Left ventricle myocardium superior (tissue), 1 donor: ENCODE results near the gene SYTL3. TPM values are rescaled to one million over a fixed set of nuclear protein-coding genes. Genes with fewer than 3 reads are reported as not detected.
"Not testable (repeated sequence)": the region's sequence is repeated elsewhere in the genome, so short reads cannot be mapped to it uniquely, and the experiment has no call there.

ENCODE experiments used
- ATAC-seq: fragments of 200-7000 bp; cut with Tn5 transposase; one replicate; pipeline ENCODE4 v1.9.1; 2020; ENCODE audit warnings: mild to moderate bottlenecking, moderate library complexity
- DNase-seq: peaks from one replicate; pipeline ENCODE4 v3.0.0-alpha.2; 2020
- intact Hi-C: fragments of 100-400 bp; cut with micrococcal nuclease; formaldehyde crosslinking; loops from one replicate; pipeline ENCODE4 v1.11.0; 2022
- total RNA-seq: library from RNA; stranded (reverse); fragmentation: NEBNext Ultra II Directional; extraction: Animal tissue kit (Norgen Biotek cat#: 25700); gene quantifications from one replicate; pipeline ENCODE4 v1.2.1, GENCODE V29; 2021
- donor health status: DM: no; HTN: yes; CAD: no; lungs with severe emphysema.

The SYTL3 gene
- total RNA-seq, 1 donor from 2014 or later = 10.8 TPM

DNA sequence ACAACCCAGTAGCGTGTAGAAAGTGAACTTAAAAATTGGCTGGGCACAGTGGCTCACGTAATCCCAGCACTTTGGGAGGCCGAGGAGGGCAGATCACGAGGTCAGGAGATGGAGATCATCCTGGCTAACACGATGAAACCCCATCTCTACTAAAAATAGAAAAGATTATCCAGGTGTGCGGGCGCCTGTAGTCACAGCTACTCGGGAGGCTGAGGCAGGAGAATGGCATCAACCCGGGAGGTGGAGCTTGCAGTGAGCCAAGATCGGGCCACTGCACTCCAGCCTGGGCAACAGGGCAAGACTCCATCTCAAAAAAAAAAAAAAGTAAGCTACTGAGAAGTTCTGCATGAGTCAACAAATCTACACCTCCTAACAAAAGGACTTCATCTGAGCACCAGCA lies 142.7 kb downstream of the SYTL3 start:
- intact Hi-C loops, DNase-seq, ATAC-seq: not testable (repeated sequence)

GRCh38 chr6:158793432-158793831 lies 143.6 kb downstream of the SYTL3 start:
- intact Hi-C loops = no loop called here
- DNase-seq (no peak), ATAC-seq (peak; percentile 50)

- no peak for DNase-seq
- intact Hi-C loops = no loop called here
- ATAC-seq = no peak
These were observed 145.7 kb downstream of the SYTL3 start for GRCh38 chr6:158795516-158795915.

GRCh38 chr6:158796353-158796752 lies 146.5 kb downstream of the SYTL3 start:
- DNase-seq (no peak), ATAC-seq (no peak)
- intact Hi-C loops = no loop called here

- intact Hi-C loops = no loop called here
- no peak for DNase-seq
- ATAC-seq = peak; percentile 51
These were observed 147.8 kb downstream of the SYTL3 start for GRCh38 chr6:158797331-158798310.

DNA sequence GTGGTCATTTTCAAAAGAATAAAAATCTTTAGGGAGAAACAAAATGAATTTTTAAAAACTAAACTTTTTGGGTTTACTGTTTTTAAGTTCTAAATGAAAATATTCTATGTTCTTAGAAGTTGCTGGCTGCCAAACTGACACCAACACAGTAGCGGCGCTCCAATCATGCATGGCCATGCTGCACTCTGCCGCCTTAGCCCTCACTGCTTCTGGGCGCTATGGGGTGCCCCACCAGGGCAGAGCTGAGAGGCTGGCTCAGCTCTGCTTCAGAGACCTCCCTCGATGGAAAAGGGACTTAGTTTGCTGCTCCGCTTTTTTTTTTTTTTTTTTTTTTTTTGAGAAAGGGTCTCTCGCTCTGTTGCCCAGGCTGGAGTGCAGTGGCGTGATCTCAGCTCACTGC lies 148.5 kb downstream of the SYTL3 start:
- DNase-seq = no peak
- ATAC-seq = no peak
- intact Hi-C loops = no loop called here

DNA sequence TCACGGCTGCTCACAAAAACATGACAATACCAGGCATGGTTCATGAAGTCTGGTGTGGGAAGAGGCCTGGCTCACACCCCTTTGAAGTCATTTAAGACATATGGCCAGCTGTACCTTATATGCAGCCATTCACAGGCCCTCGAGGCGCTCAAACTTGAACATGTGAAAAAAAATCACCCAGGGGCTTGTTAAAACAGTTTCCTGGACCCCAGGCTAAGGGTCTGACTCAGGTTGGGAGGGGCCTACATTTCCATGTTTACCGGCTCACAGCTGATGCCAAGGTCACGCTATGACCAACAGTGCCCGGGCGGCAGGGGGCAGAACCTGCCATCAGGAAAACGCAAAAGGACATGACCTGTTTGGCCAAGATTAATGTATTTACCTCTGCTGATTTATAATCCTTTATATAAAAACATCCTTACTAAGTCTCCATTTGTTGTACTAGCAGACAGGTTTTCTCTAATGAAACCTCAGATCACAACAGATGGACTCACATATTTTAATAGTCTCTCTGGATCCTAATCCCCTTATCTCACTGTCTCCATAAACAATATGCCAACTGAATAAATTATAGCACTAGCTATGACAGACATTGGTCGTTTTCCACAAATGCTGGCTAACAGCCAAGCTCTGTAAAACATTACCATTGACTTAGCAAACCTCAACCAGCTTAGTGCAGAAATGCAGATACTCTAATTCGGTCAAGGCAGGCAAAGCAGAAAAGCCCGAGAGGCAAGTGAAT lies 149.4 kb downstream of the SYTL3 start:
- intact Hi-C loops = no loop called here
- ATAC-seq = peak; percentile 36

DNA sequence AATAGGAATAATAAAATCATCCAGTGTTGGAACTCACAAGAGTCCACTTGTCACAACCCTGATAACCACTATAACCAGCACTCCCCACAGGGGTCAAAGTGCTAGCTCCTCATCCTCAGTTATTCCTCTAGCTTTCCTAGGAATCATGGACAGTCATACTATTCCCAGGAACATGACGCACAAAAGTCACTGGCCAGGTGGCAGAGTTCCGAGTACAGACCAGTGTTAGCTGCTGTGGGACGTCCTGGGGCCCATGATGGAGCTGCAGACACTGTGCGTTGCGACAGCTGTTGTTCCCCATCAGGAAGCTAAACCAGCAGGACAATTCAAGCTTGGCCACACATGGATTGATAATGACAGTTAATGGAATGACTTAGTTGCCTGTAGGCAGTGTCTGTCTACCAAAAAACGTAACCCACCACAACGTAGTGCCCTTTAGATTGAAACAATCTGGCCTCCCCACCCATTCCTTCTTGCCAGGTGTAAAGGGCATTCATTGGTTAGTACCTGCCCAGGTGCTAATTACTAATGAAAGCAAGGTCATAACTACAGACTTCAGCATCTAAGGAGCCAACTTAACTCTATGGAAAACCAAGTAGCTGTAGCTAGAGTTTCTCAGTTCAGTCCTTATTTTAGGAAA lies 151.9 kb downstream of the SYTL3 start:
- intact Hi-C loops = no loop called here
- DNase-seq (peak; percentile 77), ATAC-seq (peak; percentile 85)

More for the DNA sequence above, 149.4 kb downstream of the SYTL3 start:
- no peak for DNase-seq

GRCh38 chr6:158803733-158804143 lies 153.9 kb downstream of the SYTL3 start:
- DNase-seq = no peak
- ATAC-seq = no peak
- intact Hi-C loops = no loop called here

DNA sequence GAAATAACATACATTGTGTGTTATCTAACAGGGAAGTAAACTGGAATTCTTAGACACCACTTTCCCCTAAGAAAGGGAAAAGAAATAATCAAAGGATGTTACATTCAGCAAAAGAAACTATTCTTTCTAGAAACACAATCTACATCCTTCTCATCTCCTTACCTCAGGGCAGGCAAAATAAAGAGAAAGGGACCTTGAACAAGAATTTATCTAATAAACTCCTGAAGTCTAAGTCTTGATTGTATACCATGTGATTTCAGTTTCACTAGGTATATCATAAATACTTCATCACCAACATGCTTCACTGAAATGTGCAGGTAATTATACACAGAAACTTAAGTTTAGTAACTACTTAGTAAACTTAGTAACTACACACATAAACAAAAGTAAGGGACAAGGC lies 154.4 kb downstream of the SYTL3 start:
- ATAC-seq (no peak), DNase-seq (no peak)
- intact Hi-C loops = no loop called here

DNA sequence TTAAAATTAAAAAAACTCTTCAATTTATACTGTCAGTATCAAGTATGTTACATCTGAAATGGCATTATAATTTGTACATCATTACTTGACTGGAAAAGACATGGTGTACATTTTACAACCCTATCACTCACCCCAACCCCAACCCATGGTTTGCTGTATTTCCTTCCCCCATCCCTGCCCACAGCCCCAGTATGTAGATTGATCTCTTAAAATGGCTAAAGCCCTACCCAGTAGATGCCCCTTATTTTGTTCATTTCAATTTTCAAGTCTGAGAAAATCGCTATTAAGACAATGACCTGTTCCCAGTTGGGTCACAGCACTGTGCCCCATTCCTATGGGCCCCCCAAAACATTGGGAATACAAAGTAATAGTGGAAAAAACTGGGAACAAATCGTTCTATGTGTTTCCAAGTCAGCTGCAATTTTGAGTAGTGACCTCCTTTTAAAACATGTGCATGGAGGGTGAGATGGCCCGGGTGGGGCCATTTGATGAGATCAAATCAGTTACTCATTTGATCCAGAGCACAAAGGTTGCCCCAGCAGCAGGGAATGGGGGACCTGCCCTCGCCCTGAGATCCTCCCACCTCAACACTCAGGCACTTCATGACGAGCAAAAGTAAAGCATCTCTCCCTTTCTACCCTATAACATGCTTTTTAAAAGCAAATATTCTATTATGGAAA lies 156.0 kb downstream of the SYTL3 start:
- DNase-seq (no peak), ATAC-seq (no peak)
- intact Hi-C loops = no loop called here

DNA sequence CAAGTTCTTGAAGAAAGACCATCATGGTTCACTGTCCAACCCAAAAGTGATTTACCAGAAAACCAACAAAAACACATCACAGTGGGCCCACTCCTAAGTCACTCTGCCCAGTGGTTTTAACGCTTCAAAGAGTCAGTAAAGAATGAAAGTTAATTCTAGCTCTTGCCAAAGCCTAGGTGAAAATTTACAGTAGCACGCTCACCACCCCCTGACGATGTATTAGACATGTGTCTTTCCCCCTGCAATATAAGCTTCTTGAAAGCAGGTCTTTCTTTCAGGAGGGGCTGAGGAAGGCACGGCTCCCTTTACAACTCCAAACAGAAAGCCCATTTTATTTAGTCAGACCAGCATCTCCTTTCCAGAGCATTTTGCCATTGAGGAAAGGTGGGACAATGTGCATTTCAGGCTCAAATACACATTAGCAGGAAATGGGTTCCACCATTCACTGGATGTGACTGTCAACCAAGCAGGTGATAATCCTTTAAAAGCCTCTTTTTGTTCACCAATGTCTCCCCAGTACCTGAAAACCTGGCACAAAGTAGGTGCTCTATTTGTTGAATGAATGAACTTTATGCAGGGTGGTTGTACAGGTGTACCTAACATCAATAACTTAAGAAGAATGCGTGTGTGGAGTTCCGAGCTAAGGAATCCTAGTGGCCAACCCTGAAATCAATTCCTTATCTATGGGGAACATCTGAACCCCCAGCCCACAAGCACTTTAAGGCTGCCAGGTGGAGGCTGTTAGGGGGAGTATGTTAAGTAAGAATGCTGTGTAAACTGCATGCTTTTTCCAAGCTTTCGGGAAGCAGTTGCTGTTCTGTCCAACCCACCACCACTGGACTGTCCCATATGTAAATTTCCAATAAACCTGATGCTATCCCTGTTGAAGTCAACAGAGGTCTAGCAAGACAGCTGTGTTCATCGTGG lies 157.9 kb downstream of the SYTL3 start:
- ATAC-seq (no peak), DNase-seq (no peak)
- intact Hi-C loops = no loop called here

GRCh38 chr6:158808442-158808833 lies 158.6 kb downstream of the SYTL3 start:
- ATAC-seq = peak; percentile 13
- no peak for DNase-seq
- intact Hi-C loops = no loop called here

DNA sequence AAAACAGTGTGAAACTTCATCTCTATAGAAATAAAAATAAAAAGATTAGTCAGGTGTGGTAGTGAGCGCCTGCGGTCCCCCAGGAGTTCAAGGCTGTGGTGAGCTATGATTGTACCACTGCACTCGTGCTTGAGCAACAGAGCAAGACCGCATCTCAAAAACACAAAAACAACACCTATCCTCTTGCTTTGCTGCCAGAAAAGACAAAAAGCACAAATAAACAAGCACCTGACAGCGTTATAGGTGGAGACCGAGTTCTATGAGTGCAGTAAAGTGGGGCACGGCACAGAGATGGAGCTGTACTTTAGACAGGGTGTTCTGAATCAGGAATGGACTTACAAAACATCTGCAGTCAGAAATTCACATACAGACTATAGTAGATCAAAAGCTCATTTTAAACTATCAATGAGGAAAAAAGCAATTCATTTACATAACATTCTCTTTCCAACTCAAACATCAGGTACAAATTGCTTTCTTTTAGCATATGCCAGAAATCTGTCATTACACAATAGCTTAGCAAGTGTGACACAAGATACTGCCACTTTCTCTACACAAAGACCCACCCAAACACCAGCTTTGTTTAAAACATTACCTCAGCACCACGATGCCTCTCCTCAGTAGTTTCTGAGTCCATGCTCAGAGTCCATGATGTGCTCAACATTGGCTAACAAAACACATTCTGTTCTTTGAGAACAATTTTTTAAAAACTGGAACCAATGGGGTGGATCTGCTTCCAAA lies 159.3 kb downstream of the SYTL3 start:
- peak; percentile 48 for ATAC-seq
- no peak for DNase-seq
- intact Hi-C loops = no loop called here

- ATAC-seq (no peak), DNase-seq (no peak)
- intact Hi-C loops = no loop called here
These were observed 160.6 kb downstream of the SYTL3 start for GRCh38 chr6:158810155-158811095.

DNA sequence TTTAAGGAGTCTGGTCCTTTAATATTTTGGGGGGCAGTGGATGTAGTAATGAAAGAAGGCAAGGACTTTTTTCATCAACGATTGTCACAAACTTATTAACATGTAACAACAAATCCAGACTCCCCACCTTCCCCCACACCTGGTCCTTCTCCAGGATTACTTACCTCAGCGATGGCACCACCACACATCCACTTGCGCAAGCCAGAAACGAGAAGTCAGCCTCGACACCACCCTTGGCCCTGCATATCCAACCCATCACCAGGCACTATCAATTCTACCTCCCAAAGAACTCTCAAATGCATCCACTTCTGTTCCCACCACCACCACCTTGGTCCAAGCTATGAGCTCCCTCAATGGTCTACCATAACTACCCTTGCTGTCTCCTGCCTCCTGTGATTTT lies 162.8 kb downstream of the SYTL3 start:
- intact Hi-C loops = no loop called here
- DNase-seq (no peak), ATAC-seq (no peak)

DNA sequence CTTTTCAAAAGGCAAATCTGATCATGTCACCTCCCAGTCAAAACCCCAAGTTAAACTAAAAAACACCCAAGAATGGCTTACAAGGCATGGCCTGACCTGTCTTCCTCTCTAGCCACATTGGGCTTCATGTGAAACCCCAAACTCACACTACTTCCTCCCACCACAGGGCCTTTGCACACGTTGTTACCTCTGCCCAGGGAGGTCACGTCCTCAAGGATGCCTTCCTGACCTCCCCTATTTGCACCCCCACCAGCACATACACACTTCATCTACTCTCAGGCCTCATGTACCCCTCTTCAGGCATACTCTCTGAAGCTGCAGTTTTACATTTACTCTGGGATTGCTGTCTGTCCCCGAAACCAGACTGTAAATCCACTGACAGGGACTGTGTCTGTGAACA lies 163.2 kb downstream of the SYTL3 start:
- ATAC-seq = no peak
- intact Hi-C loops = no loop called here
- no peak for DNase-seq
